K562 (cell line): ENCODE data around the gene CD4.

ENCODE experiments used
- ATF7 ChIP-seq: fragments of 450-650 bp; IDR thresholded peaks from 2 replicates; pipeline ENCODE4 v1.7.1; 2014; ENCODE audit warnings: mild to moderate bottlenecking, moderate library complexity
- CTCF ChIP-seq, 3 experiments: IDR thresholded peaks in 2 of 3; conservative IDR thresholded peaks in 1 of 3; 2 replicates each; pipeline ENCODE4 v1.5.1; 2011 to 2012; ENCODE audit warnings: low read length in 3 of 3, mild to moderate bottlenecking in 3 of 3, control low read depth in 2 of 3, improper control_type of control experiment in 1 of 3, inconsistent platforms in 1 of 3, low read depth in 1 of 3, mixed read lengths in 1 of 3, moderate library complexity in 1 of 3; ENCODE audit not compliant: insufficient read depth in 2 of 3
- EZH2 ChIP-seq: IDR thresholded peaks from 2 replicates; pipeline ENCODE4 v1.6.1; 2012; ENCODE audit warnings: low read depth, mild to moderate bottlenecking, inconsistent platforms, low read length, borderline replicate concordance
- MXI1 ChIP-seq: IDR thresholded peaks from 2 replicates; pipeline ENCODE4 v1.6.1; 2011; ENCODE audit warnings: low read depth, mild to moderate bottlenecking, improper control_type of control experiment, low read length
- SREBF2 ChIP-seq: sonication (generic); formaldehyde crosslinking; IDR thresholded peaks from 2 replicates; pipeline ENCODE4 v1.4.0; 2020; ENCODE audit warnings: mild to moderate bottlenecking, missing genetic modification reagents
- ZHX1 ChIP-seq: fragments of 150-350 bp; conservative IDR thresholded peaks from 2 replicates; pipeline ENCODE4 v1.6.1; 2014; ENCODE audit warnings: low read length
- TF ChIP-seq, protein P1 (sequence below): fragments of 250-450 bp; sonication (Bioruptor Pico); IDR thresholded peaks from 2 replicates; pipeline ENCODE4 v1.5.0; 2022; ENCODE audit warnings: mild to moderate bottlenecking

- TF ChIP-seq ZHX1 (no peak), CTCF (IDR thresholded peaks at IDR 0.05 in 2 of 3, conservative IDR thresholded peaks at IDR 0.05 in 1 of 3; ENCODE audit: insufficient read depth in 2 of 3, low read depth in 1 of 3, low read length in 3 of 3) (no peak), SREBF2 (CRISPR knock-in tag) (no peak), ATF7 (no peak), MXI1 (no peak), EZH2 (no peak)
- TF ChIP-seq, protein P1, sequence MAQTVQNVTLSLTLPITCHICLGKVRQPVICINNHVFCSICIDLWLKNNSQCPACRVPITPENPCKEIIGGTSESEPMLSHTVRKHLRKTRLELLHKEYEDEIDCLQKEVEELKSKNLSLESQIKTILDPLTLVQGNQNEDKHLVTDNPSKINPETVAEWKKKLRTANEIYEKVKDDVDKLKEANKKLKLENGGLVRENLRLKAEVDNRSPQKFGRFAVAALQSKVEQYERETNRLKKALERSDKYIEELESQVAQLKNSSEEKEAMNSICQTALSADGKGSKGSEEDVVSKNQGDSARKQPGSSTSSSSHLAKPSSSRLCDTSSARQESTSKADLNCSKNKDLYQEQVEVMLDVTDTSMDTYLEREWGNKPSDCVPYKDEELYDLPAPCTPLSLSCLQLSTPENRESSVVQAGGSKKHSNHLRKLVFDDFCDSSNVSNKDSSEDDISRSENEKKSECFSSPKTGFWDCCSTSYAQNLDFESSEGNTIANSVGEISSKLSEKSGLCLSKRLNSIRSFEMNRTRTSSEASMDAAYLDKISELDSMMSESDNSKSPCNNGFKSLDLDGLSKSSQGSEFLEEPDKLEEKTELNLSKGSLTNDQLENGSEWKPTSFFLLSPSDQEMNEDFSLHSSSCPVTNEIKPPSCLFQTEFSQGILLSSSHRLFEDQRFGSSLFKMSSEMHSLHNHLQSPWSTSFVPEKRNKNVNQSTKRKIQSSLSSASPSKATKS = no peak
Observed at GRCh38 chr12:6750506-6750905, 38.8 kb upstream of the CD4 start.
